Measurements from ENCODE around the gene LSM7.
A peak's percentile ranks its signal among the peaks of the same experiment; 100 is the strongest.
"Not testable (repeated sequence)": the region's sequence is repeated elsewhere in the genome, so short reads cannot be mapped to it uniquely, and the experiment has no call there.

The LSM7 gene

GRCh38 chr19:2291185-2291751 lies 37.1 kb downstream of the LSM7 start:
- DNase-seq, result peak; percentile 88

GRCh38 chr19:2290441-2291184 lies 37.8 kb downstream of the LSM7 start:
- DNase-seq, result peak; percentile 66

- DNase-seq, result no peak
Measured at GRCh38 chr19:2289714-2290435, 38.5 kb downstream of the LSM7 start.

GRCh38 chr19:2288818-2289713 lies 39.3 kb downstream of the LSM7 start:
- no peak for DNase-seq

GRCh38 chr19:2288338-2288817 lies 40.0 kb downstream of the LSM7 start:
- no peak for DNase-seq

GRCh38 chr19:2287585-2288337 lies 40.6 kb downstream of the LSM7 start:
- DNase-seq, result no peak

GRCh38 chr19:2286402-2287140 lies 41.8 kb downstream of the LSM7 start:
- no peak for DNase-seq

- DNase-seq, result no peak
Measured at GRCh38 chr19:2283835-2284507, 44.4 kb downstream of the LSM7 start.

- no peak for DNase-seq
Measured at GRCh38 chr19:2282862-2283237, 45.5 kb downstream of the LSM7 start.

GRCh38 chr19:2282062-2282861 lies 46.1 kb downstream of the LSM7 start, which contains the start of gene PEAK3:
PEAK3 (minus strand) TSS chr19:2282175; CDS start chr19:2280931, 1,244 bp downstream.
- peak; percentile 47 for DNase-seq

GRCh38 chr19:2281265-2282061 lies 46.9 kb downstream of the LSM7 start:
- DNase-seq, result not testable (repeated sequence)

GRCh38 chr19:2280633-2281264 lies 47.6 kb downstream of the LSM7 start:
- no peak for DNase-seq

- no peak for DNase-seq
Measured at GRCh38 chr19:2278459-2279158, 49.8 kb downstream of the LSM7 start.

GRCh38 chr19:2277138-2277537 lies 51.2 kb downstream of the LSM7 start:
- no peak for DNase-seq

- DNase-seq, result no peak
Measured at GRCh38 chr19:2276429-2276986, 51.9 kb downstream of the LSM7 start.

GRCh38 chr19:2275588-2276428 lies 52.6 kb downstream of the LSM7 start:
- no peak for DNase-seq
